Astrocyte (in vitro differentiated cells and primary cell): ENCODE results near the gene THNSL1.

Experiments
- EZH2 ChIP-seq: IDR thresholded peaks from 2 replicates; pipeline ENCODE4 v1.6.1; 2012; ENCODE audit warnings: mild to moderate bottlenecking, low read length, inconsistent platforms; ENCODE audit not compliant: insufficient read depth
- TF ChIP-seq, protein P1 (sequence below): IDR thresholded peaks from 2 replicates; pipeline ENCODE4 v1.5.1; 2011; ENCODE audit warnings: low read depth, mild to moderate bottlenecking, inconsistent platforms, low read length, moderate library complexity; ENCODE audit not compliant: insufficient read depth

DNA sequence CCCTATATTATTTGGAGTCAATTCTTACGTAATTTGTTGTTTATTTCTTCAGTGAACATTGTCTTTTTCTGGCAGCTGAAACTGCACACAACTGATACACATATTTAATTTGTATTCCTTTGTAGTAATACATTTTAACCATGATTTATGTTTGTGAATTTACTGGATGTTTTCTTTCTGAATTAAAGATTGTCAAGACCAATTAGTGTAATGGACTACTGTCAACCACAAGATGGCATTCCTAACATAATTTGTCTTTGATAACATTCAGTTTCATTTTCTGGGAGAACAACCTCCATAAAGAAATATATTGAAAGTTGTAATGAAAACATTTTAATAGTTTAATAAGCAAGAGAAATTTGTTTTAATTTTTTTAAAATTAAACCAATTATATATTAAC, 10.1 kb downstream of the THNSL1 start:
- TF ChIP-seq, protein P1, sequence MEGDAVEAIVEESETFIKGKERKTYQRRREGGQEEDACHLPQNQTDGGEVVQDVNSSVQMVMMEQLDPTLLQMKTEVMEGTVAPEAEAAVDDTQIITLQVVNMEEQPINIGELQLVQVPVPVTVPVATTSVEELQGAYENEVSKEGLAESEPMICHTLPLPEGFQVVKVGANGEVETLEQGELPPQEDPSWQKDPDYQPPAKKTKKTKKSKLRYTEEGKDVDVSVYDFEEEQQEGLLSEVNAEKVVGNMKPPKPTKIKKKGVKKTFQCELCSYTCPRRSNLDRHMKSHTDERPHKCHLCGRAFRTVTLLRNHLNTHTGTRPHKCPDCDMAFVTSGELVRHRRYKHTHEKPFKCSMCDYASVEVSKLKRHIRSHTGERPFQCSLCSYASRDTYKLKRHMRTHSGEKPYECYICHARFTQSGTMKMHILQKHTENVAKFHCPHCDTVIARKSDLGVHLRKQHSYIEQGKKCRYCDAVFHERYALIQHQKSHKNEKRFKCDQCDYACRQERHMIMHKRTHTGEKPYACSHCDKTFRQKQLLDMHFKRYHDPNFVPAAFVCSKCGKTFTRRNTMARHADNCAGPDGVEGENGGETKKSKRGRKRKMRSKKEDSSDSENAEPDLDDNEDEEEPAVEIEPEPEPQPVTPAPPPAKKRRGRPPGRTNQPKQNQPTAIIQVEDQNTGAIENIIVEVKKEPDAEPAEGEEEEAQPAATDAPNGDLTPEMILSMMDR = no peak
- TF ChIP-seq EZH2 = no peak
